Activated T-helper 1 cell treated with Interleukin-2 at 50 U/mL for 16 hours (primary cell): ENCODE results near the gene SELENOI.
"Not testable (repeated sequence)": the region's sequence is repeated elsewhere in the genome, so short reads cannot be mapped to it uniquely, and the experiment has no call there.

ENCODE experiments used
- DNase-seq: peaks from one replicate; pipeline ENCODE4 v3.0.0-alpha.2; 2020; ENCODE audit warnings: low read depth

The SELENOI gene

GRCh38 chr2:26345545-26346453 is at the start of gene SELENOI:
SELENOI (plus strand) TSS chr2:26346143; CDS start chr2:26346233, 90 bp downstream.
- peak; percentile 100 for DNase-seq

- DNase-seq: no peak
Observed at GRCh38 chr2:26297061-26297460, 48.9 kb upstream of the SELENOI start.

DNA sequence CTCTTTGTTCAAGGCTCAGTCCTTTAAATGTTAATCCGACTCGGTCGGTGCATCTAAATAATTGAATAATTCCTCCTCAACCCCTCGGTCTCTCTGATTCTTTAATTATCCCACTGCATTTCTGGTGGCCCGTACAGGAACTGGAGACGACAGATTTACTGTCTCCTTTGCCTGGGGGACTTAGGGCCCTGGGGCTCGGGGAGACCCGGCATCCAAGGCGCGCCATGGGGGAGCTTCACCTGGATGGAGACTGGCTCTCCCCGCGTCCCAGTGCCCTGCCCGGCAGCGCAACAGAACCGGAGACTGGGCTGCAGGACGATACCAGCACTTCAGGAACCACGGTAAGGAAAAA is 47.7 kb upstream of the SELENOI start:
- DNase-seq: no peak

DNA sequence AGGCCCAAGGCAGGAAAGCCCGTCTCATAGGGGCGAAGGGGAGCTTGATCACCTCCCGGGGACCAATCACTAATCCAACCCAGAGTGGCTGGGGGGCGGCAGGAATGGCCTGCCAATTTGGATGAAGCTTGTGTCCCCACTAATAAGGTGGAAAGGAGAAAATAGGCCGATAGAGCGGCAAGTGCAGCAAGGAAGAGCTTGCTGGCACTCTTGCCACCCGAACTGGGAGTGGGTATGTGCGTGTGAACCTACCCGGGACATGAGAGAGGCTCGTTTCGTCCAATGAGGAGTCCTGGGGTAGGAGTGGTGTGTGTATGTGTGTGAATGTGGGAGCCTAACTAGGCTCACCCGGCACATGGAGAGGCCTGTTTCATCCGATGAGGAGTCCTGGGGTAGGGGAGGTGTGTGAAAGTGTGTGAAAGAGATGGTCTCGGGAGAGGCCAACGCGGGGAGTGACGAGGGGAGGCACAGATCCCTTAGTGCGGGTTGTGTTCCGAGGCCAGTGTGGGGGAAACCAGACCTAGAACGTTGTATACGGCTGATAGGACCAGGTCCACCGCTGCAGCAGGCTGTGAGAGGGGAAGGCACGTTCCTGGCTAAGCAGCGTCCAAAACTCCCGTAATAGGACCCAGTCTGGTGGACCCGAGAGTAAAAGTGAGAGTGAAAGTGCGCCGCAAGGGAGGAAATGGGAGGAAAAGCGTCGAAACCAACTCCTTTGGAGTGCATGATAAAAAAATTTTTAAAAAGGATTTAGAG is 47.1 kb upstream of the SELENOI start:
- no peak for DNase-seq

GRCh38 chr2:26299471-26300101 is 46.4 kb upstream of the SELENOI start:
- DNase-seq: no peak

- DNase-seq: no peak
Observed at GRCh38 chr2:26300234-26300925, 45.6 kb upstream of the SELENOI start.

DNA sequence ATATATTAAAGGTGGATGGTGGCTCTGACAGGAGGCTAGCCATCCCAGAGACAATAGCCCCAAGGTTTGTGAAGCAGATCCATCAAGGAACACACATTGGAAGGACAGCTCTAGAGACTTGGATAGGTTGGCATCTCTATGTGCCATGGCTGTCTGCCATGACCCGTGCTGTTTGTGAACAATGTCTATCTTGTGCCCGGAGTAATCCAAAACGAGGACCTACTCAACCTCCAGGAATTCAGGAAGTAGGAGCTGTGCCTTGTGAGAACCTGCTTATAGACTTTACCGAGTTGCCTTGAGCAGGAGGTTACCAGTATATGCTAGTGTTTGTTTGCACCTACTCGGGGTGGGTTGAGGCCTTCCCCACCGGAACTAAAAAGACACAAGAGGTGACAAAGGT is 43.1 kb upstream of the SELENOI start:
- no peak for DNase-seq

DNA sequence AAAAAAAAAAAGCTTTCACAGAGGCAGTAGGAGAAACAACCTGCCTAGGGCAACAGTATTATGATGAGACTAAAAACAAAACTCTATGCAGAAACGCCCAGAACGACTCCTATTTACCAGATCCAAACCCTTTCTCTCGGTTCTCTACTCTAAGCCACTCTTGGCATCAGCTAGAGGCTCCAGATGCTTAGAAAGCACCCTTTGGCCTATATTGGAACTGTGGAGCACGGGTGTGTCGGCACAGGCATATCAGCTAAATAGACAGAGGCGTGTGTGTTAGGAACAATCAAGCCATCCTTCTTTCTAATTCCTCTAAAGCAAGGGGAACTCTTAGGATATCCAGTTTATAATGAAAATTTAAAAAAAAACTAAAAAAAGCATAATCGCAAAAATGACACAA is 40.8 kb upstream of the SELENOI start:
- not testable (repeated sequence) for DNase-seq

DNA sequence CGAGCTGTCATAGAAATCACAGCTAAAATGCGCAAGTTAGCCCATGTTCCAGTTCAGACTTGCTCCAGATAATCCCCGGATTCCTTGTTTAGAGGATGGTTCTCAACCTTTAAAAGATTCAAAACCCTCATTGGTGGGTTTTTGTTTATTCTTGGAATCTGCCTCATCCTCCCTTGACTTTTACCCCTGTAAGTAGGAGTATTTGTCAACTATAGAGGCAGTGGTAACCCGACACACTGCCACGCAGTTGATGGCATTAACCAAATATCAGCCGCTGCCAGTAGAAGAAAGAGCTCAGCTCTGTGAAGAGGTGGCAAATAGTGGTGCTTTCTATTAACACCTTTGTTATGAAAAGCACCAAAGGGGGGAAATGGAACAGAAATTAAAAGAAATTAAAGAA is 40.4 kb upstream of the SELENOI start:
- DNase-seq: no peak

DNA sequence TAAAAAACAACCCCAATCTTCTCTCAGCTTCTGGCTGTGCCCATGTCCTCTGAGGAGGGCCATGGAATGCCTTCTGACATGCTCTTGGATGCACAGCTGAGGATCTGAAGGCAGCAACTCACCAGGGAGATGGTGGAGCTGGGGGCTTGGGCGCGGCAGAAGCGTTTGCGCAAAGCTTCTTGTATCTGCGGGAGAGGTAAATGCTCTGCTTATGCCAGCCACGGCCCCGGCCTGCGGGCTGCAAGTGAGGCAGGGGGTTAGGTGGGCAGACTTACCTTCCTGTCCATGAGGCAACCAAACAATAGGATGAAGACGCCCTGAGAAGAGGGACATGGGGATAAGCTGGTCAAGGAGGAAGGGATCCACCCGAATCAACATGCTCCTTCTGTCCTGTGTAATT is 36.0 kb upstream of the SELENOI start:
- DNase-seq: no peak

- DNase-seq: no peak
Observed at GRCh38 chr2:26312471-26312870, 33.5 kb upstream of the SELENOI start.

DNA sequence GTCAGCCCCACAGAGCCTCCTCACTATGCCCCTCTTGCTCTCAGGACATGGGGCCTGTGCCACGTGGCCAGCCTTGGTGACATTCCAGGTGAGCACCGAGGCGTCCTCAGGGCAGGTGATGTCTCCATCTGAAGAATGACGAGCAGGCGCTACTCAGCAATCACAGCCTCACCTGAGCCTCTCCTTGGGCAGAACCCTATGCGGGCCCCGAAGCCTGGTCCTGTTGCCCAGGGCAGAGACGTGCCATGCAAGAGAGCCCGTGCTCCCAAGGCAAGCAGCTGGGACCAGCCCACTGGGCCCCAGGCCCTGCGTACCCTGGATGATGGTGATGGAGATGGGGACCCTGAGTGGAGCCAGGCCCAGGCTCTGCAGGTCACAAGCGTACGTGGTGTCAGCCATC is 32.5 kb upstream of the SELENOI start:
- no peak for DNase-seq

DNA sequence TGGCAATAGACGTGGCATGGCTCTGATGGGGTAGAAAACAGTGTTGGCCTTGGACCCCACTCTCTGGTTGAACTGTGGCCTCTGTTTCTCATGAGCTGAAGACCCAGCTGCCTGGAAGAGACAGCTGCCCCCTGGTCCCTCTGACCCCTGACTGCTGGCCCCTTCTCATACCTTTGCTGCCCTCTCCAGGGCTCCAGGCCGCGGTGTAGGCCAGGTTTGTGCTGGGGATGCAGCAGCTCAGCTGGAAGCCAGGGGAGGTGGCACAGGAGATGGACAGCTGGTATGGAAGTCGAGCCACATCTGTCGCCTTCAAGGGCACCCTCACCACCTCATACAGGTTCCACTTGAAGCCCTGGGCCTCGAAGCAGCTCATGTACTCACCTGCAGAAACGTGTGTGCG is 31.7 kb upstream of the SELENOI start:
- DNase-seq: no peak

GRCh38 chr2:26316041-26316440 is 29.9 kb upstream of the SELENOI start:
- no peak for DNase-seq

DNA sequence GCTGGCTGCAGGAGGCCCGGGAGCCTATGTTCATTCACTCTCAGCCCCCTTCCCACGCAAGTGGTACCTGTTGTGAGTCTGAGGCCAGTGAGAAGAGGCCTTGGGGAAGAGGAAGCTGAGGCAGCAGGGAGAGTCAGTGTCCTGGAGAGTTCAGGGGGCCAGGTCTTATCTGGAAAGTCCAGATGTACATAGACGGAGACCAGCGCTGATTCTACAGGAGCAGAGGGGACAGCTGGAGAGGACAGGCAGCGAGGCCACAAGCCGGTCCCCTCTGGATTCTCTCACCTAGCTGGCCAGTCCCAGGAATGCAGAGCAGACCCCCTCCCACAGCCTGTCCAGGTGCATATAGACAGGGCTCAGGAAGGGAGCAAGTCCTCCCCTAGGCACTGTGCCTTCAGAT is 29.1 kb upstream of the SELENOI start:
- no peak for DNase-seq

DNA sequence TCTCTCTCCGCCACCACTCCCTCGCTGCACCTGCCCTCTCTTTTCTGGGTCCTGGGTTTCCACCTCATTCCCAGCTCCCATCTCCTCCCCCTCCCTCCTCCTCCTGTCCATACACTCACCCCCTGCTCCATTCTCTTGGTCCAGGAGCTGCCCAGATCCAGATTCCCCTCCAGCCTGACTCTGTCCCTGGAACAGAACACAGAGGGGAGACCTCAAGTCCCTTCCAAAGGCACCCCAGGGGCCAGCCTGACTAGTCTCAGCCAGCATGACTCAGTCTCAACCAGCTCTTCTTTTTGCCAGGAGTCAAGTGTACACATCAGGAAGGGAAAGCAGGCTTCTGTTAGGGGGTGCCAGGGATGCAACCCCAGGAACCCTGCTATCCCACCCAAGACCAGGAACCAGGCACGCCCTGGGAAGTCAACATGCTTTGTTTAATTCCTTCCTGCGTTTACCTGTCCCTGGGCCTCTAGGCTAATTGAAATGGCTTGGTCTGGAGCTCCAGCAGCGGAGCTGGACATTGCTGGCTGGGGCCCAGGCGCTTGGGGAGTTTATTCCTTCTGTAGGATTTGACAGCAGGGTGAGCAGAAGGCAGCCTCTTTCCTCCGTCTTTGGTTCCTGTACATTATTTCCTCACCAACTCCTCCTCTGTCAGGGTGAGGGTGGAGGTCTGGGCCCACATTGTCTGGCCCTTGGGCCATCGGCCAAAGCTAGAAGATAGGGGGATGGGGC is 28.4 kb upstream of the SELENOI start:
- no peak for DNase-seq

GRCh38 chr2:26318950-26319349 is 27.0 kb upstream of the SELENOI start:
- no peak for DNase-seq

- DNase-seq: not testable (repeated sequence)
Observed at GRCh38 chr2:26324479-26324878, 21.5 kb upstream of the SELENOI start.

- DNase-seq: no peak
Observed at GRCh38 chr2:26324903-26325302, 21.0 kb upstream of the SELENOI start.

DNA sequence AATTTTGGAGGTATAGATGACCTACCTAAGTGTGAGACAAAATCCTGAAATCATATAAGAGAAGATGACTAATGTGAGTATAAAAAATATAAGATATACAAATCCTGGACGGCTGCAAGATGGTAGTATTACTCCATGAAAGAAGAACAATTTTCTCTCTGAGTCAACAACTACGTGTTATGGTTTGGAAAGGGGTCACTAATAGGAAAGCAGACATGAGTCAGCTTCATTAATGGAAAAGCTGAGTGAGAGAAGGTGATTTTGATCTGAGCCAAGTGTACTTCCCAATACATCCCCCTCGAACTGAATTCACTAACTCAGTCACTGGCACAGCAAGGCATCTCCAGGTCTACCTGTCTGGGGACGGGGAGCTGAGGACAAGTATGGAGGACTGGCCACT is 20.1 kb upstream of the SELENOI start:
- no peak for DNase-seq

DNA sequence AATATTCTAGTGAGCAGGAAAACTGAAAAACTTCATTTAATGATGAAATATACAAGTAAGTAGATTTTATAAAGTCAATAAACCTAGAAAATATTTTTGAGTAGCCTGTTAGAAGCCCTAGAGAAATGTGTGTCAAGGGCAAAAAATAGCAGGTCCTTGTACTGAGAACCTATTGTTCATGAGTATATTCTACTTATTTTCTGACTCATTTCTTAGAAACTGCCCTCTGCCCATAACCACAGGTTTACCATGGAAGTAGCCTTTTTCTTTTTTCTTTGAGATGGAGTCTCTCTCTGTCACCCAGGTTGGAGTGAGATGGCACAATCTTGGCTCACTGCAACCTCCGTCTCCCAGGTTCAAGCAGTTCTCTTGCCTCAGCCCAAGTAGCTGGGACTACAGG is 19.4 kb upstream of the SELENOI start:
- no peak for DNase-seq
